ENCODE results near the gene LRP1. TPM values are rescaled to one million over a fixed set of nuclear protein-coding genes. Genes with fewer than 3 reads are reported as not detected.

LRP1 gene
- total and polyA plus RNA-seq, 2 experiments from 2014 or later = 26.6 to 145 TPM

DNA sequence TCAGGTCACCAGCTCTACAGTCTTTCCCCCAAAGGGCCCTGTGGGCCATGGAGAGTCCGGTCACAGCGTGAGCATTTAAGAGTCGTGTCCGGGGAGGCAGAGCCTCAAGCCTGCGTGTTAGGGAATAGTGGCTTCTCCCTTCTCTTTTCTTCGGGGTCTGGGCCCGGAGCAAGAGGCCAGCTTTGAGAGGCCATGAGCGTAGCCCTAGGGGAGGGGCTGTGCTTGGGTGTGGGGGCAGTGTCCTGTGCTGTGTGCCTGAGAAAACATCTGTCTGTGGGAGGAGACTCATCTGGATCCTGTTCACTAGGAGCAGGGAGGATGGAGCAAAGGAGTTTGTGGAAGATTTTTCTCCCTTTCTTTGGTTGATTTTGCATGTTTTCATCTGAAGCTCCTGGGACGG lies 13.8 kb downstream of the LRP1 start:
- no peak overlapping the region for H3K4me3 Mint-ChIP-seq
- Histone ChIP-seq H4K20me1 (replicated peaks; ENCODE audit: insufficient read depth) (peaks cover 9% of the 10 kb centered on the region), H2AFZ (no peak overlapping the region), H3K4me3 (no peak overlapping the region), H3K4me2 (no peak overlapping the region), H3K79me2 (replicated peaks; ENCODE audit: insufficient read depth) (peaks cover 27% of the 10 kb centered on the region), H3K9me2 (ENCODE audit: insufficient read depth) (no peaks in the 10 kb centered on the region), H3K36me3 (ENCODE audit: insufficient read depth) (peaks cover 21% of the 10 kb centered on the region), H3K27me3 (ENCODE audit: insufficient read depth) (no peaks in the 10 kb centered on the region), H3F3A (replicated peaks; ENCODE audit: low read depth) (no peaks in the 10 kb centered on the region), H3K27ac (ENCODE audit: low read depth) (no peak overlapping the region), H3K4me1 (ENCODE audit: insufficient read depth) (no peaks in the 10 kb centered on the region)
- H3K27ac Mint-ChIP-seq = 0 out of 2 replicates have a peak overlapping the region, but pooled peaks have one; percentile 23
- TF ChIP-seq EZH2phosphoT487 (IDR thresholded peaks at IDR 0.05; ENCODE audit: unreplicated experiment) = no peak
- no peak for TF ChIP-seq NANOG (IDR thresholded peaks at IDR 0.05; ENCODE audit: borderline replicate concordance)
- H3K36me3 Mint-ChIP-seq (ENCODE audit: low read depth) = peaks cover 92% of the 10 kb centered on the region
- peaks cover 24% of the 10 kb centered on the region for H3K4me1 Mint-ChIP-seq
- ATAC-seq (no peak), DNase-seq (ENCODE audit: low spot score) (no peak)
- no peaks in the 10 kb centered on the region for H3K9me3 Mint-ChIP-seq
- peaks cover 10% of the 10 kb centered on the region for H3K27me3 Mint-ChIP-seq (ENCODE audit: insufficient read depth, low read depth, poor library complexity)

DNA sequence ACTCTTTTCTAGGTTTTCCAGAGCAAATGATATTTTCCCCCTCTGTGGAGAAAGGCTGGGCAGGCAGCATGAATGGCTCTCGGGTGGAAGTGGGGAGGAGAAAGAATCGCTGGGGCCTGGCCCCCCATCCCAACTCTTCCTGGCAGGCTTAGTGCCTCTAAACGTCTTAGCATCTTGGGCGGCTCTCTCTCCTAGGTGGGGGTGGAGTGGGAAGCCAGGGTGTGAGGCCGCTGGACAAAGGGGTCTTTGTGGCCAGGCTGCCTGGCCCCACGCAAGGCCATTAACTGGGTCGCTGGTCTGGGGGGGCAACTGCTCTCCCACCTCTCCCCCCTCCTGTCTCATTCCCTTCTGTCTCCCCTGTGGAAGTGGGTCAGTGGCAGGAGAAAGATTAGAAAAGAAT lies 14.4 kb downstream of the LRP1 start:
- Mint-ChIP-seq H3K27ac (no peak overlapping the region), H3K36me3 (ENCODE audit: low read depth) (peaks cover 96% of the 10 kb centered on the region), H3K4me1 (peaks cover 25% of the 10 kb centered on the region), H3K27me3 (ENCODE audit: insufficient read depth, low read depth, poor library complexity) (peaks cover 7% of the 10 kb centered on the region), H3K9me3 (no peaks in the 10 kb centered on the region), H3K4me3 (no peak overlapping the region)
- DNase-seq (ENCODE audit: low spot score) = no peak
- Histone ChIP-seq H3K4me2 (no peak overlapping the region), H3K36me3 (ENCODE audit: insufficient read depth) (peaks cover 21% of the 10 kb centered on the region), H4K20me1 (replicated peaks; ENCODE audit: insufficient read depth) (peaks cover 9% of the 10 kb centered on the region), H3F3A (replicated peaks; ENCODE audit: low read depth) (no peaks in the 10 kb centered on the region), H3K9me2 (ENCODE audit: insufficient read depth) (no peaks in the 10 kb centered on the region), H3K79me2 (replicated peaks; ENCODE audit: insufficient read depth) (peaks cover 21% of the 10 kb centered on the region), H2AFZ (no peak overlapping the region), H3K27ac (ENCODE audit: low read depth) (no peak overlapping the region), H3K4me1 (ENCODE audit: insufficient read depth) (no peaks in the 10 kb centered on the region), H3K27me3 (ENCODE audit: insufficient read depth) (no peaks in the 10 kb centered on the region), H3K4me3 (no peak overlapping the region)
- TF ChIP-seq, protein P1, sequence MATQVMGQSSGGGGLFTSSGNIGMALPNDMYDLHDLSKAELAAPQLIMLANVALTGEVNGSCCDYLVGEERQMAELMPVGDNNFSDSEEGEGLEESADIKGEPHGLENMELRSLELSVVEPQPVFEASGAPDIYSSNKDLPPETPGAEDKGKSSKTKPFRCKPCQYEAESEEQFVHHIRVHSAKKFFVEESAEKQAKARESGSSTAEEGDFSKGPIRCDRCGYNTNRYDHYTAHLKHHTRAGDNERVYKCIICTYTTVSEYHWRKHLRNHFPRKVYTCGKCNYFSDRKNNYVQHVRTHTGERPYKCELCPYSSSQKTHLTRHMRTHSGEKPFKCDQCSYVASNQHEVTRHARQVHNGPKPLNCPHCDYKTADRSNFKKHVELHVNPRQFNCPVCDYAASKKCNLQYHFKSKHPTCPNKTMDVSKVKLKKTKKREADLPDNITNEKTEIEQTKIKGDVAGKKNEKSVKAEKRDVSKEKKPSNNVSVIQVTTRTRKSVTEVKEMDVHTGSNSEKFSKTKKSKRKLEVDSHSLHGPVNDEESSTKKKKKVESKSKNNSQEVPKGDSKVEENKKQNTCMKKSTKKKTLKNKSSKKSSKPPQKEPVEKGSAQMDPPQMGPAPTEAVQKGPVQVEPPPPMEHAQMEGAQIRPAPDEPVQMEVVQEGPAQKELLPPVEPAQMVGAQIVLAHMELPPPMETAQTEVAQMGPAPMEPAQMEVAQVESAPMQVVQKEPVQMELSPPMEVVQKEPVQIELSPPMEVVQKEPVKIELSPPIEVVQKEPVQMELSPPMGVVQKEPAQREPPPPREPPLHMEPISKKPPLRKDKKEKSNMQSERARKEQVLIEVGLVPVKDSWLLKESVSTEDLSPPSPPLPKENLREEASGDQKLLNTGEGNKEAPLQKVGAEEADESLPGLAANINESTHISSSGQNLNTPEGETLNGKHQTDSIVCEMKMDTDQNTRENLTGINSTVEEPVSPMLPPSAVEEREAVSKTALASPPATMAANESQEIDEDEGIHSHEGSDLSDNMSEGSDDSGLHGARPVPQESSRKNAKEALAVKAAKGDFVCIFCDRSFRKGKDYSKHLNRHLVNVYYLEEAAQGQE (IDR thresholded peaks at IDR 0.05; ENCODE audit: unreplicated experiment) = no peak
- TF ChIP-seq EZH2phosphoT487 (IDR thresholded peaks at IDR 0.05; ENCODE audit: unreplicated experiment) (no peak), EZH2 (IDR thresholded peaks at IDR 0.05; ENCODE audit: low read depth, unreplicated experiment) (no peak), STAT1 (IDR thresholded peaks at IDR 0.05; ENCODE audit: unreplicated experiment) (no peak)
- no peak for ATAC-seq

DNA sequence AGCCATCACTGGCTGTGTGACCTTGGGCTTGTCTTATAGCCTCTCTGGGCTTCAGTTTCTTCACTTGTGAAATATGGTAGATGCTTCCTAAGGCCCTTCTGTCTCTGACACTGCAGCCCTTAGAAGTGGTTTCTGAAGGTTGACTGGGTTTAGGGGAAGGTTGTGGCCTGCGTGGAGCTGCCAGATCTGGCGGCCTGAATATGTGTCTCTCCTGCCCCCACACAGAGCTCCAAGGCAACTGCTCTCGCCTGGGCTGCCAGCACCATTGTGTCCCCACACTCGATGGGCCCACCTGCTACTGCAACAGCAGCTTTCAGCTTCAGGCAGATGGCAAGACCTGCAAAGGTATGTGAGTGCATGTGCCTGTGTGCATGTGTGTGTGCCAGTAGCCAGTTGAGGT lies 15.2 kb downstream of the LRP1 start:
- Histone ChIP-seq H4K20me1 (replicated peaks; ENCODE audit: insufficient read depth) (peaks cover 7% of the 10 kb centered on the region), H3F3A (replicated peaks; ENCODE audit: low read depth) (no peaks in the 10 kb centered on the region), H3K4me1 (ENCODE audit: insufficient read depth) (no peaks in the 10 kb centered on the region), H3K36me3 (ENCODE audit: insufficient read depth) (peaks cover 21% of the 10 kb centered on the region), H3K4me2 (no peak overlapping the region), H3K4me3 (no peak overlapping the region), H3K9me2 (ENCODE audit: insufficient read depth) (no peaks in the 10 kb centered on the region), H3K27me3 (ENCODE audit: insufficient read depth) (no peaks in the 10 kb centered on the region), H3K27ac (ENCODE audit: low read depth) (no peak overlapping the region), H3K79me2 (replicated peaks; ENCODE audit: insufficient read depth) (peaks cover 16% of the 10 kb centered on the region), H2AFZ (no peak overlapping the region)
- Mint-ChIP-seq H3K9me3 (no peaks in the 10 kb centered on the region), H3K4me3 (no peak overlapping the region), H3K27ac (no peak overlapping the region), H3K36me3 (ENCODE audit: low read depth) (peaks cover 96% of the 10 kb centered on the region), H3K4me1 (peaks cover 21% of the 10 kb centered on the region), H3K27me3 (ENCODE audit: insufficient read depth, low read depth, poor library complexity) (peaks cover 7% of the 10 kb centered on the region)
- DNase-seq (ENCODE audit: low spot score) (no peak), ATAC-seq (no peak)
- TF ChIP-seq EZH2phosphoT487 (IDR thresholded peaks at IDR 0.05; ENCODE audit: unreplicated experiment) (no peak), CREB1 (CRISPR knock-in tag; IDR thresholded peaks at IDR 0.05; ENCODE audit: low read depth) (no peak)
- TF ChIP-seq, protein P2, sequence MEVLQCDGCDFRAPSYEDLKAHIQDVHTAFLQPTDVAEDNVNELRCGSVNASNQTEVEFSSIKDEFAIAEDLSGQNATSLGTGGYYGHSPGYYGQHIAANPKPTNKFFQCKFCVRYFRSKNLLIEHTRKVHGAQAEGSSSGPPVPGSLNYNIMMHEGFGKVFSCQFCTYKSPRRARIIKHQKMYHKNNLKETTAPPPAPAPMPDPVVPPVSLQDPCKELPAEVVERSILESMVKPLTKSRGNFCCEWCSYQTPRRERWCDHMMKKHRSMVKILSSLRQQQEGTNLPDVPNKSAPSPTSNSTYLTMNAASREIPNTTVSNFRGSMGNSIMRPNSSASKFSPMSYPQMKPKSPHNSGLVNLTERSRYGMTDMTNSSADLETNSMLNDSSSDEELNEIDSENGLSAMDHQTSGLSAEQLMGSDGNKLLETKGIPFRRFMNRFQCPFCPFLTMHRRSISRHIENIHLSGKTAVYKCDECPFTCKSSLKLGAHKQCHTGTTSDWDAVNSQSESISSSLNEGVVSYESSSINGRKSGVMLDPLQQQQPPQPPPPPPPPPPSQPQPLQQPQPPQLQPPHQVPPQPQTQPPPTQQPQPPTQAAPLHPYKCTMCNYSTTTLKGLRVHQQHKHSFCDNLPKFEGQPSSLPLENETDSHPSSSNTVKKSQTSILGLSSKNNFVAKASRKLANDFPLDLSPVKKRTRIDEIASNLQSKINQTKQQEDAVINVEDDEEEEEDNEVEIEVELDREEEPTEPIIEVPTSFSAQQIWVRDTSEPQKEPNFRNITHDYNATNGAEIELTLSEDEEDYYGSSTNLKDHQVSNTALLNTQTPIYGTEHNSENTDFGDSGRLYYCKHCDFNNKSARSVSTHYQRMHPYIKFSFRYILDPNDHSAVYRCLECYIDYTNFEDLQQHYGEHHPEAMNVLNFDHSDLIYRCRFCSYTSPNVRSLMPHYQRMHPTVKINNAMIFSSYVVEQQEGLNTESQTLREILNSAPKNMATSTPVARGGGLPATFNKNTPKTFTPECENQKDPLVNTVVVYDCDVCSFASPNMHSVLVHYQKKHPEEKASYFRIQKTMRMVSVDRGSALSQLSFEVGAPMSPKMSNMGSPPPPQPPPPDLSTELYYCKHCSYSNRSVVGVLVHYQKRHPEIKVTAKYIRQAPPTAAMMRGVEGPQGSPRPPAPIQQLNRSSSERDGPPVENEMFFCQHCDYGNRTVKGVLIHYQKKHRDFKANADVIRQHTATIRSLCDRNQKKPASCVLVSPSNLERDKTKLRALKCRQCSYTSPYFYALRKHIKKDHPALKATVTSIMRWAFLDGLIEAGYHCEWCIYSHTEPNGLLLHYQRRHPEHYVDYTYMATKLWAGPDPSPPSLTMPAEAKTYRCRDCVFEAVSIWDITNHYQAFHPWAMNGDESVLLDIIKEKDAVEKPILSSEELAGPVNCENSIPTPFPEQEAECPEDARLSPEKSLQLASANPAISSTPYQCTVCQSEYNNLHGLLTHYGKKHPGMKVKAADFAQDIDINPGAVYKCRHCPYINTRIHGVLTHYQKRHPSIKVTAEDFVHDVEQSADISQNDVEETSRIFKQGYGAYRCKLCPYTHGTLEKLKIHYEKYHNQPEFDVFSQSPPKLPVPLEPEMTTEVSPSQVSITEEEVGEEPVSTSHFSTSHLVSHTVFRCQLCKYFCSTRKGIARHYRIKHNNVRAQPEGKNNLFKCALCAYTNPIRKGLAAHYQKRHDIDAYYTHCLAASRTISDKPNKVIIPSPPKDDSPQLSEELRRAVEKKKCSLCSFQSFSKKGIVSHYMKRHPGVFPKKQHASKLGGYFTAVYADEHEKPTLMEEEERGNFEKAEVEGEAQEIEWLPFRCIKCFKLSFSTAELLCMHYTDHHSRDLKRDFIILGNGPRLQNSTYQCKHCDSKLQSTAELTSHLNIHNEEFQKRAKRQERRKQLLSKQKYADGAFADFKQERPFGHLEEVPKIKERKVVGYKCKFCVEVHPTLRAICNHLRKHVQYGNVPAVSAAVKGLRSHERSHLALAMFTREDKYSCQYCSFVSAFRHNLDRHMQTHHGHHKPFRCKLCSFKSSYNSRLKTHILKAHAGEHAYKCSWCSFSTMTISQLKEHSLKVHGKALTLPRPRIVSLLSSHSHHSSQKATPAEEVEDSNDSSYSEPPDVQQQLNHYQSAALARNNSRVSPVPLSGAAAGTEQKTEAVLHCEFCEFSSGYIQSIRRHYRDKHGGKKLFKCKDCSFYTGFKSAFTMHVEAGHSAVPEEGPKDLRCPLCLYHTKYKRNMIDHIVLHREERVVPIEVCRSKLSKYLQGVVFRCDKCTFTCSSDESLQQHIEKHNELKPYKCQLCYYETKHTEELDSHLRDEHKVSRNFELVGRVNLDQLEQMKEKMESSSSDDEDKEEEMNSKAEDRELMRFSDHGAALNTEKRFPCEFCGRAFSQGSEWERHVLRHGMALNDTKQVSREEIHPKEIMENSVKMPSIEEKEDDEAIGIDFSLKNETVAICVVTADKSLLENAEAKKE (CRISPR knock-in tag; IDR thresholded peaks at IDR 0.05) = no peak
